GM21515 (cell line): ENCODE measurements around the gene HNRNPLL.
"Not testable (repeated sequence)": the region's sequence is repeated elsewhere in the genome, so short reads cannot be mapped to it uniquely, and the experiment has no call there.

Experiments
- ATAC-seq: cut with Tn5 transposase; IDR thresholded peaks from one replicate; pipeline ENCODE4 v1.9.1; 2021; ENCODE audit not compliant: unreplicated experiment

Gene HNRNPLL

DNA sequence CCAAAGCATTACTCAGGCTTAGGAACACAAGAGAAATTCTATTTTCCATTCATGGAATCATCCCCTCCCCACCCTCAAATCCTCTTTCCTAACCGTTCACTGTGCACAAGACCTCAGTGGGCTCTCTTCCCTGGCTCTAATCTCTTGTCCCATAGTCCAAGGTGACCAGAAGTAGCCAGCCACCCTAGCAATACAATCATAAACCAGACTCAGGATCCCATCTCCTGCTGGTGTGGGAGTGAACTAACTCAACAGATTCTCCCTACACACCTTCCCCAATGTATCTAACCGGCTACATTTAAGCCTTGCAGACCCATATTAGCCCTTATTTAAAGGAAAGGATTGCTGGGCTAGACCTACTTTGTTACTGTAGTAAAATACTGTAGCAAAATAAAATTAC lies 45.5 kb downstream of the HNRNPLL start:
- ATAC-seq = no peak

DNA sequence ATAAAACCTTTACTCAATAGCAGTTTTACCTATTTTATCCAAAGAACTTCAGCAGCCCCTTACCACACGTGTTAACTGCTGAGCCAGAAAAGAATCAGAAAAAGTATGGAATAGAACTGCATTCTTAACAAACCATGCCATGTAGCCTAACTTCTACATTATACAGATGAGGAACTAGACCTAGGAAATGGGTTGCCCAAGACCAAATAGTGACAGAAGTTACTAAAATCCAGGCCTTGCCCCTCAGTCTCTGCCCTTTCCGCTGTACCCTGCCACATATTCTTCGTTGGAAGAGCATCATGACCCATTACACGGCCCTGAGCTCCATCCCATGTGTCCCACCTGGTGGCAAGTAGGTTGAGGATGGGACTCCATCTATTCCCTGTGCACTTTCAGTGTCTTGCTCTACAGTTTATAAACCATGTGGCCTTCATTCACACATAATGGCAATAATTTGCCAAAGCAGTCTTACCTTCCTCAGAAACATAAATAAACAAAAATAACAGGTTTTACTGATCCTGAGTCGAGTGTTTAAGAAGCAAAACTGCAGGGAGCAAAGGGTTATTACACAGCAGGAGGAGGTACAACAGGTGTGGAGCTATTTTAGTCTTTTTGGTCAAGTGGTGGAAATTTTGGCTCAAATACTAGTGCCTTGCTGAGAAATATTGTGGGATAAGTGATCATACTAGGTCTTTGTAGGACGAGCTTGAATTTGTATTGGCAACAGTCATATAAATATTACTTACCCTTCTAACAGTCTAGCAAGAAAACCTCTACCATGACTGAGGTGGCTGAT lies 46.5 kb downstream of the HNRNPLL start:
- no peak for ATAC-seq

DNA sequence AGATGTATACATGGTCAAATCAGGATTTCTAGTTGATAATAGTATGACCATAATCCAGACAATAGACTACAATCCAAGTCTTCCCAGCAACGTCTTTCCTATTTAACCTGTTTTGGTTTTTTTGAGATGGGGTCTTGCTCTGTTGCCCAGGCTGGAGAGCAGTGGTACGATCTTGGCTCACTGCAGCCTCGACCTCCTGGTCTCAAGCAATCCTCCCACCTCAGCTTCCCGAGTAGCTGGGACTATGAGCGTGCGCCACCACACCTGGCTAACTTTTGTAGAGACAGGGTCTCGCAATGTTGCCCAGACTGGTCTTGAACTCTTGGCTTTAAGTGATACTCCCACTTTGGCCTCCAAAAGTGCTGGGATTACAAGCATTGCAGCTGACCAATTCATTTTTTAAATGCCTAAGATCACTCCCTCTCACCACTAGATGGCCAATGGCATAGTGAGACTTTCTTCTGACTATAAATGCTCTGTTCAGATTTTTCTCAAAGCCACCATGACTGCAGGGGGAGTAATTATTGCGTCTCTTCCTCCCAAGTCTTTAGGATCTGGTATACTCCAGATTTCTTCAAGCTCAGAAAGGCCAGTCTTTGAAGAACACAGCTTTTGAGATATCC lies 47.6 kb downstream of the HNRNPLL start:
- ATAC-seq = no peak

DNA sequence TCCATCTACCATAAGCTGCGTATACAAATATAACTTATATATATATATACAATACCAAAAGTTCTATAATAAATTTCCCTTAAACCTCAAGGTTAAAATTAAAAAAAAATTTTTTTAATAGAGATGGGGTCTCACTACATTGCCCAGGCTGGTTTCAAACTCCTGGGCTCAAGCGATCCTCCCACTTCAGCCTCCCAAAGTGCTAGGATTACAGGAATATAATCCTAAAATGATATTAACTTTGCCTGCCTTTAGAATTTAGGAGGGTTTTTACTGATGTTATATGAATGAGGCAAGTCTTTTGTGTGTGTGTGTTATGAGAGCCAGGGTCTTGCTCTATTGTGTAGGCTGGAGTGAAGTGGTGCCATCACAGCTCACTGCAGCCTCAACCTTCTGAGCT lies 49.2 kb downstream of the HNRNPLL start:
- no peak for ATAC-seq

DNA sequence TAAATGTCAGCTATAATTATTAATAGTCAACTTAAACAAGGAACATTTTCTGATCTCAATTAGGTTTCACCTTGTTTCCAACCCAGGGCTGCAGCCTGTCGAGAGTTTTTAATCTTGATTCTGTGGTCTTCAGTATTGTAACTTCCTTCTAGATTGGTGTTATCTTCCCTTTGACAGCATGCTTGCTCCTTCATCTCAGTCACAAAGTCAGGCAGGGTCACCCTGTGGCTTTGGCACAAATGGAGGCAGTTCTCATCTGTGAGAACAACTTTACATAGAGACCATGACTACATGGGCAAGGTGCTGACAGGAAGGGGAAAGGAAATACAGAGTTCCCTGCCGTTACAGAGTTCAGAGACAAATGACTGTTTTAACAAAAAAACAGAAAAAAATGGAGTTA lies 50.5 kb downstream of the HNRNPLL start:
- ATAC-seq = no peak

DNA sequence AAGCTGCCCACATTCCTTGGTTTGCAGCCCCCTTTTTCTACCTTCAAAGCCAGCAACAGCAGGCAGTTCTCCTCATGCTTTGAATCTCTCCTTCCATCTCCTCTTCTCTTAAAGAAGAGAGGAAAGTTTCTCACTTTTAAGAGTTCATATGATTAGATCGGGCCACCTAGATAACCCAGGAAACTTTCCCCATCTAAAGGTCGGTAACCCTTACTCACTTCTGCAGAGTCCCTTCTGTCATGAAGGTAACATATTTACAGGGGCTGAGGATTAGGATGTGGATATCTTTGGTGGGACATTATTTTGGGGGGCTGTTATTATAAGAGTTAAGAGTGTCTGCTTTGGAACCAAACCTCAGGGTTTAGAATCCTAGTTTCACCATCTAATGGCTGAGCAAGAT lies 51.0 kb downstream of the HNRNPLL start:
- no peak for ATAC-seq

DNA sequence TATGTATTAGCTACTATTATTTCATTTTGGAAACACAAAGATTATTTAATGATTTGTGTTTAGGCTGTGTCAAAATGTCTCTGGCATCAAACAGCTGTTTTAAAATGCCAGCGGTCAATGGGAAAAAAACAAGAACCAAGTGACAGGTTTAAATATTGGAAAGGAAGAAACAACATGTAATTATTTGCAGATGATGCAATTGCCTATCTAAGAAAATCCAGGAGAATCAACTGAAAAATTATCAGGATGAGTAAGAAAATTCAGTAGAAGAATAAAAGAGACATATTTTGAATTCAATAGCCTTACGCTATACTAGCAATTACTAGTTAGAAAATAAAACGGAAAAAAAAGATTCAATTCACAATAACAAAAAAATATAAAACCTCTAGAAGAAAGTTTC lies 51.6 kb downstream of the HNRNPLL start:
- no peak for ATAC-seq

DNA sequence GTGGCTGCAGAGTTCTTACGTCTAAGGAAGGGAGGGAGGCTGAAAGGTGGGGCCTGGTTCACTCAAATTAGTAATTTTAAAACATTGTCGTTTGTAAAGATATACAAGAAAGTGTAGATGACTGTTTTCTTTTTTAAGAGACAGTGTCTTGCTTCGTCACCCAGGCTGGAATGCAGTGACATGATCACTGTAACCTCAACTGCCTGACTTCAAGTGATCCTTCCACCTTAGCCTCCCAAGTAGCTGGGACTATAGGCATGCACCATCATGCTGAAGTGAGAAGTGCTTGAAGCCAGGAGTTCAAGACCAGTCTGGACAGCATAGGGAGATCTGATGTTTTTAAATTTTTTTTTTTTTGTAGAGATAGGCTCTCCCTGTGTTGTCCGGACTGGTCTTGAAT lies 52.9 kb downstream of the HNRNPLL start:
- ATAC-seq = no peak

DNA sequence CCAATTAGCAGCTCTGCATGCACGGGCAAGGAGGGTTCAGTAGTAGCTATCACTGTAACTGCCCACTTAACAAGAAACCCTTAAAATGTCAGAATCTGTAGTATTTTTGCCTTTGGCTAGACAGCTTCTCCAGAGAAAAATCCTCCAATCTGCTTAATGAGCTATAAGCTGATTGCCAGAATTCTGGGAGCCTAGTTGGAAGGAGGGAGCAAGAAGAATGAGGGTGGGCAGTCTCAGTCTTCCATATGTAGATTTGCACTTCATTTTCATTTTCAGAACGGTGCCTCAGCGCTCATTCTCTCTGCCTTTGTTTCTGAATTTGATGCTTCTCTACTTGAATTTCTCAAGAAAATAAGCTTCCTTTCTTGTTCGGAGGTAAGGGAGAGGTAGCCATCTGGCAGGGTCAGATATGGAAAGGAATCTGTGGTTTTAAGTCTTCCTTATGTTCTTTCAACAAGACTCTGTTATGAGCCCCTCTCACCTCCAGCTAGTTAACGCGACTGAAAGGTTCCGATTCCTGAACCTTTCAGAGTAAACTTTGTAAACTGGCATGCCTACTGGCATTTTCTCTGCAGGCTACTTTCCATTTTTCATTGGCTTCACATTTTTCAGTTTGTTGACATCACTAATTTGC lies 53.5 kb downstream of the HNRNPLL start:
- no peak for ATAC-seq

DNA sequence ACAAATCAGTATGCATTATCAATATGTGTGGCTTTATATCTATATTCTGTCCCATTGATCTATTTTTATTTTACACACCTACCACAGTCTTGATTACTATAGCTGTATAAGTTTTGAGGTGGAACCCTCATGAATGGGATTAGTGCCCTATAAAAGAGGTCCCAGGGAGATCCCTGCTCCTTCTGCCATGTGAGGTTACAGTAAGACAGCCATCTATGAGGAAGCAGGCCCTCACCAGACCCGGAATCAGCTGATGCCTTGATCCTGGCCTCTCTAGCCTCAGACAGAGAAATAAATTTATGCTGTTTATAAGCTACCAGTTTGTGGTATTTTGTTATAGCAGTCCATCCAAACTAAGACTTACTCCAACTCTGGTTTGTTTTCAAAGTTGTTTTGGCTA lies 54.9 kb downstream of the HNRNPLL start:
- no peak for ATAC-seq

DNA sequence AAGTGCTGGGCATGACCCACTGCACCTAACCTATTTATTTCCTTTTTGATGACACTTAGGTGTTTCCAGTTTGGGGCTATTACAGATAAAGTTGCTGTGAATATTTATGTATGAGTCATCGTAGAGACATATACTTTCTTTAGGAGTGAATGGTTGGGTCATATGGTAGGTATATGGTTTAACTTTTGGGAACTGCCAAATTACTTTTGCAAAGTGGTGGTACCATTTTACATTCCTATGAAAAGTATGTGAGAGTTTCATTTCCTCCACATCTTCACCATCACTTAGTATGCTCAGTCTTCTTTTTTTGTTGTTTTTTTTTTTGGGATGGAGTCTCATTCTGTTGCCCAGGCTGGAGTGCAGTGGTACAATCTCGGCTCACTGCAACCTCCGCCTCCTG lies 56.1 kb downstream of the HNRNPLL start:
- no peak for ATAC-seq

DNA sequence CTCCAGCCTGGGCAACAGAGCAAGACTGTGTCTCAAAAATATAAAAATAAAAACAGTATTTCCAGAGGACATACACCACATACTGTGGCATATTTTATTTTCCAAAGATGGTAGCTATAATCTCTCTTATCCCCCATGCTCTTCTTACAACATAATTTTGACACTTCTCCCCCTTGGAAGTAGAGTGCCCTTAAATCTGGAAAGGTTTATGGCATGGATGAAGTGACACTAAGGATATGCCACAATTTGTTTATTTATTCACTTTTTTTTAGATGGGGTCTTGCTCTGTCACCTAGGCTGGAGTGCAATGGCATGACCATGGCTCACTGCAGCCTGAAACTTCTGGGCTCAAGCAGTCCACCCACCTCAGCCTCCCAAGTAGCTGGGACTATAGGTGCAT lies 56.7 kb downstream of the HNRNPLL start:
- no peak for ATAC-seq

DNA sequence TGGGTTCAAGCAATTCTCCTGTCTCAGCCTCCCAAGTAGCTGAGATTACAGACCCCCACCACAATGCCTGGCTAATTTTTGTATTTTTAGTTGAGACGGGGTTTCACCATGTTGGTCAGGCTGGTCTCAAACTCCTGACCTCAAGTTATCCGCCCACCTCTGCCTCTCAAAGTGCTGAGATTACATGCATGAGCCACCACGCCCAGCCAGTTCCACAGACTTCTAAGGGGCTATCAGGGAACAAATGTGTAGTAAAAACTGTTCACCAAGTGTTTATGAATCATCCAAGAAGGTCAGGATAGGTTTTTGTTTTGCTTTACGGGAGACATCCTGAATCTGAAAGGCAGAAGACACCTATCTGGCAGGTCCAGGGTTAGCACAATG lies 60.5 kb downstream of the HNRNPLL start:
- not testable (repeated sequence) for ATAC-seq

DNA sequence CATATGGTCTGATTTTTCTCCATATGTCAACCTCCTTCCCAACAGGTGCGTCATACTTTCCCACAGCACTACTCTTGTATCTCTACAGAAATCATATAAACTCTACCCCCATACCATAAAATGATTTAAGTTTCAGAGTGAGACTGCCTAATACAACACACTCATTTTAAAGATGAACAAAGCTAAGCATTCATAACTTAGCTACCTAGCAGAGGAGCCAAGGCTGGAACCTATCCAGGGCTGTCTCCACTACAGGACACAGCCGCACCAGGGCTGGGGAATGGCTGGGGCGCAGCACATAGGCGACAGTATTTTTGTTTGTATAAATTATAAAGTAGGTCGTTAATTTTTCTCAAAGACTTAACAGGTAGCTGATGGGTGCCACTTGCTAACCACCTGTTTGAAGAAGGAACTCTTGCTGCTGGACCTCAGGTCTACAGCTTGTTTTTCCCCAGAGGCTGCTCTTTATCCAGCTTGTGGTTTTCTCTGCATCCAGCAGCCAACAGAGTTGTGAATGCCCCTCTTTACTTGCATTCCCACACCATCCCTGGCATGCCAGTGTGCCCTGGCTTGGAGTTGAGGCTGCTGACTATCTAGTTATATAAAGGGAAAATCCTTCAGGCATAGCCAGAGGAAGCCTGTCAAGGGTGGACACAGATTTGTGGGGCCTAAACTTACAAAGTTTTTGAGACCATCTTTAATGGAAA lies 62.0 kb downstream of the HNRNPLL start:
- no peak for ATAC-seq

DNA sequence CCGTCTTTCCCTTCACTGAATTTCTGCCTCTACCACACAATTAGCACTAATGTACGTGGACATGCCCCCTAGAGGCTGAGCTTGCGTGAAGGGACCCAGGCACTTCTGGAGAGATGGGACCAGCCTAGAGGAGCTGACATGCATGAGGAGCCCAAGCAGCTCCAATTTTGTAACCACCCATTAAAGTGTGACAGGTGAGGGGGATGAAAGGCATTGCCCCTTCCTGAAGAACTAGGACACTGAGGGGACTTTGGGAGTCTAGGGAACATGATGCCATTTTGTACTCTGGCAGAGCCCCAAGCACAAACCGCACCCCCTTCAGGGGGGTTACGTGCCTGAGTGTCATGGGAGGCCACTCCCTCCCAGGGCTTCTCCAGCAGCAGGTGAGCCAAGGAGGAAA lies 63.6 kb downstream of the HNRNPLL start:
- no peak for ATAC-seq

DNA sequence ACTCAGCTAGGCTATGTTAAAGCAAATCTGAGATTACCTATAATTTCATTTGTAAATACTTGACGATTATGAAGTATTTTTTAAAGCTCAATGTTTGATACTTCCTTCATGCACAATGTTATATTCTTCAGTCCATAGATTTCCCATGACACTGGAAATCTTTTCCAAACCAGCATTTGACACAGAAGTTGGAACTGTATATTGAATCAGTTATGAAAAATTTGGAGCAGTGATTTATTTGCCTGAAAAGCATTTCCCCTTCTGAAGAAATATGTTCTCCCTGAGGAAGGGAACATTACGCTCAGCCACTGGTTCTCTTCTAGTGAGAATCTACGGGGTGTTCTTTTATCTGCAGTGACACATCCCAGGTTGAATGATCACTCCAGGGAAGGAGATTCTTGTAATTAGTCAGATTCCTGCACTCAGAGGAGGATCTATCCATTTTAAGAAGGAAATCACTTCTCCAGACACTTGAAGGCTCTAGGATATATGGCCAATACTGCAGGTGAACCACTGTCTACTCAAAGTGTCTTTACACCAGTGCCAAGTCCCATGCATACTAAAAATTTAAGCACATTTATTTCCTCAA lies 64.7 kb downstream of the HNRNPLL start:
- no peak for ATAC-seq

DNA sequence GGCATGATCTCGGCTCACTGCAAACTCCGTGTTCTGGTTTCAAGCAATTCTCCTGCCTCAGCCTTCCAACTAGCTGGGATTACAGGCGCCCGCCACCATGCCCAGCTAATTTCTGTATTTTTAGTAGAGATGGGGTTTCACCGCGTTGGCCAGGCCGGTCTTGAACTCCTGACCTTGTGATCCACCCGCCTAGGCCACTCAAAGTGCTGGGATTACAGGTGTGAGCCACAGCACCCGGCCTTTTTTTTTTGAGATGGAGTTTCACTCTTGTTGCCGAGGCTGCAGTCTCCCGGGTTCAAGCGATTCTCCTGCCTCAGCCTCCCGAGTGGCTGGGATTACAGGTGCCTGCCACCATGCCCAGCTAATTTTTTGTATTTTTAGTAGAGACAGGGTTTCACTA lies 65.4 kb downstream of the HNRNPLL start:
- not testable (repeated sequence) for ATAC-seq

DNA sequence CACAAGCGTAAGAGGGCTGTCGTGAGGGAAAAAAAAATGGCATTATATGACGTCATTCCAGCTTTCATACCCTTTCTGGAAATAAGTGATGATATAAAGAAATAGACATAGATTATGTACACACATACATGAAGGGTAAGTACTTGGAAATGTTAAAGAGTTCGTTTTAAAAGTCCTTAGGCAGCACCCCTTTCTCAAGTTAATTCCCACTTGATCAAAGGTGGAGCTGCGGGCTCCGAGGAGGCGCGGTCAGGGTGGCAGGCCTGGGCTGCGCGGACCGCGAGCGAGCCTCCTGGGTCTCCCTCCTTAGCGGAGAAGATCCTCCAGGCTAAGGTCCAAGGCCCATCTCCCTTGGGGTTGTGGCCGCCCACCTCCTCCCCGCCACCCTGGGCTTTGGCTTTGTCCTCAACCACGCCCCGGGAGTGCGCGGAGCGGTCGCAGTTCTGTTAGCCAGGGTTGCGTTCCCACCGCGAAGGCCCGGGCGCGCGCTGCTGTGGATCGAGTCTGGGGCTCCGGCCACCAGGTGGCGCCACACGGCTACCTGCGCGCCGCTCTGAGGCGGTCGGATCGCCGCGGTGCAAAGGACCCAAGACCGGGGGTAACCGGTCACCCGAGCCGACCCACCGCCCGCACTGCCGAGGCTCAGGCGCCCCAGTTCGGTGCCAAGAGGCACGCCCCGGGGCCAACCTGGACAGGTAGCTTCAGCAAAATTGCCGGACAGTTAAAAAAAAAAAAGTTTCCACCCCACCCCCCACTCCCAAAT lies 66.8 kb downstream of the HNRNPLL start:
- ATAC-seq = peak; percentile 52

DNA sequence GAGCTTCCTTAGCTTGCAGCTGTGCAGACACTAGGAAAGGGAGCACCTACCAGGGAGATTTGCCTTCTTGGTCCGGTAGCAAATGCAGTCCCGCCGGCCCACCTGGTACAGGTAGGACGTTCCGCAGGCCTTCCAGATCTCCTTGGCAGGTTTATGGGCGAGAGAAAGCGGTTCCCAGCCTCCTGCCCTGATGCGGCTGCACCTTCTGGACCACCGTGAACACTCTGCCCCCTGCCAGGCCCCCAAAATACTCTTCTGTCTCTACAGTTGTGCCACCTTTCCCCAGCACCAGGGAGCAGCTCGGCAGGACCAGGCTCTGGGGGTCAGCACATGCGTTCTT lies 67.4 kb downstream of the HNRNPLL start:
- ATAC-seq = no peak

DNA sequence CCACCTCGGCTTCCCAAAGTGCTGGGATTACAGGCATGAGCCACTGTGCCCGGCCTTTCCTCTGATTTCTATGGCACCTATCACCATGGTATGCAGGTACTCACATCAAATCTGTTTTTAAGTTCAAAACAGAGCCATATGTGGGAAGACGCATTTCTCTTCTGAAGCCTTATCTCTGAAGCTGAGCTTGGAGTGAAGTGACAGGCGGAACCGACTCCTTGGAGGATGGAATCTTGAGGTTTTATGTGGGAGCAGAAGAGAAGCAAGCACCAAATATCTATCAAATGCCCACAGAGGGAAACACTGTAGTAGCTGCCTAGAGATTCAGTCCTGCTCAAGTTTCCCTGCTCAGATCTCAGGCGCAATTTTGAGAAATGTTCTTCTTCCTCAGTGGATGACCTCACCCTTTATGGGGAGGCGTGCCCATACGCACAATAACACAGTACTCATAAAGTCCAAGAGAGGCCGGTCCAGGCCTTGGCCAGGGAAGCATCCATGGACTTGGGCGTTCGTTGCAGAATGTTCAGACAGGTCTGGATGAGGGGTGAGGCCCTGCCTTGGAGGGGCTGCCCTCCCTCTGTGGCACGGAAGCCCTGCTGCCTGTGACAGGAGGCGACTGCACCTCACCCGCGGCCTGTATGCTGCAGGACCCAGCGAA lies 67.9 kb downstream of the HNRNPLL start:
- ATAC-seq = no peak
